Panc1 (cell line): ENCODE data around the gene HBS1L. TPM values are rescaled to one million over a fixed set of nuclear protein-coding genes. Genes with fewer than 3 reads are reported as not detected.
A peak's percentile ranks its signal among the peaks of the same experiment; 100 is the strongest.

ENCODE experiments used
- ATAC-seq: fragments of 200-7000 bp; cut with Tn5 transposase; 2 replicates; pipeline ENCODE4 v1.9.1; 2020; ENCODE audit warnings: mild to moderate bottlenecking, moderate library complexity
- BruUV-seq: library from RNA; stranded (reverse); fragments of 400-500 nt; replicated peaks from 2 replicates; lab custom pipeline; 2021; lab: Mats Ljungman, UMichigan
- CTCF ChIA-PET: fragments of 300-600 bp; sonication (Branson Sonifier 250); formaldehyde crosslinking; loops from one replicate; lab custom pipeline; 2022; ENCODE audit warnings: antibody characterized with exemption; lab: Charles Lee
- POLR2A ChIA-PET: fragments of 300-600 bp; sonication (Branson Sonifier 250); formaldehyde crosslinking; loops from one replicate; lab custom pipeline; 2022; ENCODE audit warnings: antibody characterized with exemption; lab: Charles Lee
- DNase-seq: peaks from one replicate; pipeline ENCODE4 v3.0.0-alpha.2; 2010; ENCODE audit warnings: low read depth, low spot score
- H3K27ac ChIP-seq: 2 replicates; pipeline ENCODE4 v1.5.1; 2011; ENCODE audit warnings: mild to moderate bottlenecking, low read length, inconsistent platforms
- H3K27me3 ChIP-seq: fragments of 200-500 bp; sonication (Bioruptor generic); 2 replicates; pipeline ENCODE4 v1.6.0; 2014; ENCODE audit warnings: low read length, inconsistent platforms; ENCODE audit not compliant: control insufficient read depth, insufficient read depth
- H3K36me3 ChIP-seq: fragments of 200-500 bp; sonication (Bioruptor generic); 2 replicates; pipeline ENCODE4 v1.5.1; 2014; ENCODE audit warnings: inconsistent platforms, mild to moderate bottlenecking, low read length, moderate library complexity; ENCODE audit not compliant: control insufficient read depth, insufficient read depth
- H3K4me1 ChIP-seq: 2 replicates; pipeline ENCODE4 v1.5.1; 2011; ENCODE audit warnings: inconsistent platforms, mild to moderate bottlenecking, low read length, moderate library complexity; ENCODE audit not compliant: control insufficient read depth, insufficient read depth
- H3K4me3 ChIP-seq, 2 experiments: 2 replicates each; pipeline ENCODE4 v1.5.1; 2011 to 2012; ENCODE audit warnings: low read depth in 2 of 2, low read length in 2 of 2, mild to moderate bottlenecking in 2 of 2, inconsistent platforms in 1 of 2, moderate library complexity in 1 of 2
- H3K9me3 ChIP-seq: fragments of 200-500 bp; sonication (Bioruptor generic); 2 replicates; pipeline ENCODE4 v1.5.1; 2014; ENCODE audit warnings: low read depth, mild to moderate bottlenecking, inconsistent platforms, low read length, moderate library complexity; ENCODE audit not compliant: control insufficient read depth, insufficient read depth
- CTCF ChIP-seq: fragments of 450-650 bp; IDR thresholded peaks from 2 replicates; pipeline ENCODE4 v1.5.1; 2017; ENCODE audit warnings: mild to moderate bottlenecking
- POLR2AphosphoS5 ChIP-seq: IDR thresholded peaks from 2 replicates; pipeline ENCODE4 v1.6.1; 2012; ENCODE audit warnings: mild to moderate bottlenecking, low read depth, low read length, moderate library complexity
- REST ChIP-seq, 2 experiments: IDR thresholded peaks; 2 replicates each; pipeline ENCODE4 v1.6.1; 2011 to 2012; ENCODE audit warnings: low read depth in 2 of 2, control low read depth in 1 of 2, low read length in 1 of 2, mild to moderate bottlenecking in 1 of 2, moderate library complexity in 1 of 2; ENCODE audit not compliant: insufficient read depth in 1 of 2
- SIN3A ChIP-seq: IDR thresholded peaks from 2 replicates; pipeline ENCODE4 v1.6.1; 2012; ENCODE audit warnings: low read depth, mild to moderate bottlenecking, low read length, moderate library complexity, borderline replicate concordance; ENCODE audit not compliant: insufficient read depth
- TCF7L2 ChIP-seq: IDR thresholded peaks from 2 replicates; pipeline ENCODE4 v1.6.1; 2011; ENCODE audit warnings: mild to moderate bottlenecking, low read depth, low read length, inconsistent platforms
- in situ Hi-C: cut with HindIII; loops from 2 replicates; pipeline ENCODE4 v1.10.0; 2016; ENCODE audit warnings: low sequenced_read_pairs, low pct_unique_long_range_greater_than_20kb
- intact Hi-C: fragments of 100-400 bp; cut with micrococcal nuclease; formaldehyde crosslinking; loops from one replicate; pipeline ENCODE4 v1.10.0; 2022; ENCODE audit not compliant: unreplicated experiment
- total RNA-seq: library from RNA; stranded (reverse); gene quantifications from one replicate; pipeline ENCODE4 v1.2.1, GENCODE V29; 2021; ENCODE audit not compliant: unreplicated experiment

The HBS1L gene
- total RNA-seq, 1 experiment from 2014 or later: 79.2 TPM

GRCh38 chr6:135037541-135037940 lies 17.1 kb downstream of the HBS1L start:
- H3K27me3 ChIP-seq: no peaks in the 10 kb centered on the region
- H3K36me3 ChIP-seq: peaks cover 35% of the 10 kb centered on the region
- H3K9me3 ChIP-seq: no peaks in the 10 kb centered on the region
- BruUV-seq: TSS peak; percentile 7
- ATAC-seq: no peak
- H3K4me1 ChIP-seq: no peaks in the 10 kb centered on the region
- intact Hi-C loops (no loop called here), in situ Hi-C loops (no loop called here)
- no peak overlapping the region for H3K27ac ChIP-seq
- ChIA-PET CTCF (no interaction called here), POLR2A (interaction anchor here (1.3 kb wide), 1 partner anchor 17 kb away, joined by 3 read pairs; the partner anchor contains the start of gene HBS1L)
- TF ChIP-seq TCF7L2 (no peak), CTCF (no peak), SIN3A (no peak), REST (IDR thresholded peaks at IDR 0.05; ENCODE audit: insufficient read depth in 1 of 2, low read depth in 2 of 2, low read length in 1 of 2) (no peak), POLR2AphosphoS5 (no peak)
- no peak for DNase-seq
- no peak overlapping the region for H3K4me3 ChIP-seq

- TF ChIP-seq SIN3A (no peak), POLR2AphosphoS5 (no peak), REST (IDR thresholded peaks at IDR 0.05; ENCODE audit: insufficient read depth in 1 of 2, low read depth in 2 of 2, low read length in 1 of 2) (no peak), TCF7L2 (no peak), CTCF (no peak)
- H3K9me3 ChIP-seq: no peaks in the 10 kb centered on the region
- no peak overlapping the region for H3K27ac ChIP-seq
- intact Hi-C loops: no loop called here
- no peak overlapping the region for H3K4me3 ChIP-seq
- peaks cover 35% of the 10 kb centered on the region for H3K36me3 ChIP-seq
- H3K4me1 ChIP-seq: no peaks in the 10 kb centered on the region
- in situ Hi-C loops: no loop called here
- no peaks in the 10 kb centered on the region for H3K27me3 ChIP-seq
- DNase-seq (no peak), ATAC-seq (no peak)
- no TSS peak for BruUV-seq
- CTCF ChIA-PET: no interaction called here
- POLR2A ChIA-PET: no interaction called here
Measured at GRCh38 chr6:135036731-135037420, 17.7 kb downstream of the HBS1L start.
